C4-2B (cell line): ENCODE results near the gene NF2.

ENCODE experiments used
- ZFX ChIP-seq: fragments of 450-650 bp; IDR thresholded peaks from 2 replicates; pipeline ENCODE4 v1.6.1; 2017
- TF ChIP-seq, protein P1 (sequence below): fragments of 450-650 bp; conservative IDR thresholded peaks from 2 replicates; pipeline ENCODE4 v1.5.1; 2017; ENCODE audit warnings: mild to moderate bottlenecking

DNA sequence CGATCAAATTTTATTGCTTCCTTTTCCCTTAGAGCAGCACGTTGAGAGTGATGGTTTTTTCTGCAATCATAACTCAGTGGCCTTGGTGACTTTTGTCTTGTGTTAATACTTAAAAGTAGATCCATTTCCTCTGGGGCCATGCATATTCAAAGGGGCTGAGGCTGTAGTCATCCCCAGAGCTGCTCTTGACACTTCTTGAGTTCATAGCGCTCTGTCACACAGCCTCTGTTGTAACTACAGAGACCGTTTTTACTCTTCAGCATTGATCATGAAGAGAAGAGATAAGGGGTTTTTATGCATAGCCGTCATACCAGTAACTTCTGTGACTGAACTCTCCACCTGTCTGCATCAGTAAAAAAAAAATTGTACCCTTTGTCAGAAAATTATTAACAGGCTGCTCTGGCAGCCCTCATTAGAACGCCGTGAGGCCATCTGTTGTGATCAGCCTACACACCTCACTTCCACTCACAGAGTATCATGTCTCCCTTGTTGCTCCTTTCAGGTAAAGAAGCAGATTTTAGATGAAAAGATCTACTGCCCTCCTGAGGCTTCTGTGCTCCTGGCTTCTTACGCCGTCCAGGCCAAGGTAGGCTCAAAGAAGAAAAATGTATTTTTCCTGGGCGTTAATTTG is 38.4 kb downstream of the NF2 start:
- TF ChIP-seq, protein P1, sequence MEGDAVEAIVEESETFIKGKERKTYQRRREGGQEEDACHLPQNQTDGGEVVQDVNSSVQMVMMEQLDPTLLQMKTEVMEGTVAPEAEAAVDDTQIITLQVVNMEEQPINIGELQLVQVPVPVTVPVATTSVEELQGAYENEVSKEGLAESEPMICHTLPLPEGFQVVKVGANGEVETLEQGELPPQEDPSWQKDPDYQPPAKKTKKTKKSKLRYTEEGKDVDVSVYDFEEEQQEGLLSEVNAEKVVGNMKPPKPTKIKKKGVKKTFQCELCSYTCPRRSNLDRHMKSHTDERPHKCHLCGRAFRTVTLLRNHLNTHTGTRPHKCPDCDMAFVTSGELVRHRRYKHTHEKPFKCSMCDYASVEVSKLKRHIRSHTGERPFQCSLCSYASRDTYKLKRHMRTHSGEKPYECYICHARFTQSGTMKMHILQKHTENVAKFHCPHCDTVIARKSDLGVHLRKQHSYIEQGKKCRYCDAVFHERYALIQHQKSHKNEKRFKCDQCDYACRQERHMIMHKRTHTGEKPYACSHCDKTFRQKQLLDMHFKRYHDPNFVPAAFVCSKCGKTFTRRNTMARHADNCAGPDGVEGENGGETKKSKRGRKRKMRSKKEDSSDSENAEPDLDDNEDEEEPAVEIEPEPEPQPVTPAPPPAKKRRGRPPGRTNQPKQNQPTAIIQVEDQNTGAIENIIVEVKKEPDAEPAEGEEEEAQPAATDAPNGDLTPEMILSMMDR = no peak
- TF ChIP-seq ZFX = no peak
